Caco-2 (cell line): ENCODE data around the gene EBF4. TPM values are rescaled to one million over a fixed set of nuclear protein-coding genes. Genes with fewer than 3 reads are reported as not detected.

ENCODE experiments used
- BruUV-seq: library from RNA; stranded (reverse); fragments of 400-500 nt; replicated peaks from 2 replicates; lab custom pipeline; 2021; lab: Mats Ljungman, UMichigan
- CTCF ChIA-PET: fragments of 300-600 bp; sonication (Branson Sonifier 250); formaldehyde crosslinking; loops from one replicate; lab custom pipeline; 2022; ENCODE audit warnings: antibody characterized with exemption; lab: Charles Lee
- POLR2A ChIA-PET: fragments of 300-600 bp; sonication (Branson Sonifier 250); formaldehyde crosslinking; loops from one replicate; lab custom pipeline; 2022; ENCODE audit warnings: antibody characterized with exemption; lab: Charles Lee
- DNase-seq, 2 experiments: peaks; one replicate each; pipeline versions ENCODE4 v3.0.0 to v3.0.0-alpha.2; 2020 to 2022
- H3K27me3 ChIP-seq: replicated peaks from 2 replicates; pipeline ENCODE4 v1.6.0; 2011; ENCODE audit warnings: low read length; ENCODE audit not compliant: control insufficient read depth, insufficient read depth
- H3K36me3 ChIP-seq: 2 replicates; pipeline ENCODE4 v1.5.1; 2011; ENCODE audit warnings: low read length; ENCODE audit not compliant: control insufficient read depth, insufficient read depth
- H3K4me1 ChIP-seq: fragments of 250-450 bp; sonication (Bioruptor Pico); 2 replicates; pipeline ENCODE4 v1.5.1; 2020; ENCODE audit warnings: mild to moderate bottlenecking
- H3K4me3 ChIP-seq: 2 replicates; pipeline ENCODE4 v1.5.1; 2011; ENCODE audit warnings: low read depth, mild to moderate bottlenecking, control low read depth, low read length
- H3K9me3 ChIP-seq: fragments of 250-450 bp; sonication (Bioruptor Pico); 2 replicates; pipeline ENCODE4 v1.5.1; 2020; ENCODE audit warnings: mild to moderate bottlenecking, moderate library complexity
- H3K27ac Mint-ChIP-seq: one replicate; pipeline ENCODE4 v1.8.0; 2022; ENCODE audit warnings: mixed read lengths; ENCODE audit not compliant: unreplicated experiment
- H3K27me3 Mint-ChIP-seq: one replicate; pipeline ENCODE4 v1.8.0; 2022; ENCODE audit warnings: mixed read lengths; ENCODE audit not compliant: insufficient read depth, unreplicated experiment
- H3K36me3 Mint-ChIP-seq: one replicate; pipeline ENCODE4 v1.8.0; 2022; ENCODE audit warnings: mild to moderate bottlenecking, mixed read lengths; ENCODE audit not compliant: insufficient read depth, unreplicated experiment
- H3K4me1 Mint-ChIP-seq: one replicate; pipeline ENCODE4 v1.8.0; 2022; ENCODE audit warnings: low read depth, mixed read lengths; ENCODE audit not compliant: unreplicated experiment
- H3K4me3 Mint-ChIP-seq: one replicate; pipeline ENCODE4 v1.8.0; 2022; ENCODE audit warnings: mild to moderate bottlenecking, moderate library complexity, mixed read lengths; ENCODE audit not compliant: unreplicated experiment
- H3K9me3 Mint-ChIP-seq: one replicate; pipeline ENCODE4 v1.8.0; 2022; ENCODE audit warnings: mixed read lengths; ENCODE audit not compliant: unreplicated experiment
- intact Hi-C: fragments of 100-400 bp; cut with micrococcal nuclease; formaldehyde crosslinking; loops from one replicate; pipeline ENCODE4 v1.10.0; 2022; ENCODE audit not compliant: unreplicated experiment
- total RNA-seq: library from RNA; stranded (reverse); gene quantifications from 2 replicates; pipeline ENCODE4 v1.2.3, GENCODE V29; 2022
- TF ChIP-seq, protein P1 (sequence below), 2 experiments: fragments of 200-600 bp in 1 of 2; IDR thresholded peaks; 1 replicate in 1 of 2; 2 replicates in 1 of 2; pipeline versions ENCODE4 v1.5.1 to v1.8.0; 2011 to 2022; ENCODE audit warnings: antibody characterized with exemption in 1 of 2, control low read depth in 1 of 2, inconsistent platforms in 1 of 2, low read depth in 1 of 2, low read length in 1 of 2, mild to moderate bottlenecking in 1 of 2, moderate library complexity in 1 of 2; ENCODE audit not compliant: insufficient read depth in 1 of 2, severe bottlenecking in 1 of 2, unreplicated experiment in 1 of 2

EBF4 gene
- total RNA-seq, 1 experiment from 2014 or later, result 7.5 TPM

DNA sequence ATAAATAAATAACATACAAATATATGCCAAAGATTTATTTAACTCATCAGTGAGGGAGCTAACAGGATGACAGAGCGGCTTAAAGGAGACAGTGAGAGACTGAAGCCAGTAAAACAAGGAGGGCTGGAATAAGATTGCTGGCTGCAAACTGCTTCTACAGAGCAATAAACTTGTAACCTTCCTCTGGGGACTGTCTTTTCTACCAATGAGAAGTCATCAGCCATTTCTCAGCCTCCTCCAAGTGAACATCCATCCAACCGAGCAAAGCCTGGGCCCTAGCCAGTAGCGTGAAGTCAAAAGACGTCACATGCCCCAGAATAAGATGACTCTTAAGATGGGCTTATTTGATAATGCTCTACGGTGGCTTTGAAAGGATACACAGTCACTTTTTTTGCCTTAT is 65.4 kb downstream of the EBF4 start:
- Mint-ChIP-seq H3K4me1 (peaks cover 6% of the 10 kb centered on the region), H3K36me3 (no peaks in the 10 kb centered on the region), H3K9me3 (no peaks in the 10 kb centered on the region), H3K27me3 (peaks cover 7% of the 10 kb centered on the region), H3K4me3 (no peak overlapping the region), H3K27ac (no peak overlapping the region)
- H3K9me3 ChIP-seq, result no peaks in the 10 kb centered on the region
- H3K27me3 ChIP-seq, result no peaks in the 10 kb centered on the region; the same call in 1 of the 2 replicates
- ChIA-PET CTCF (interaction anchor here (1.2 kb wide), 1 partner anchor 243 kb away, joined by 7 read pairs; no protein-coding TSS in a partner anchor), POLR2A (interaction anchor here (0.6 kb wide), 1 partner anchor 80 kb away, joined by 6 read pairs; no protein-coding TSS in a partner anchor)
- no TSS peak for BruUV-seq
- DNase-seq, result no peak
- intact Hi-C loops, result no loop called here
- TF ChIP-seq, protein P1, sequence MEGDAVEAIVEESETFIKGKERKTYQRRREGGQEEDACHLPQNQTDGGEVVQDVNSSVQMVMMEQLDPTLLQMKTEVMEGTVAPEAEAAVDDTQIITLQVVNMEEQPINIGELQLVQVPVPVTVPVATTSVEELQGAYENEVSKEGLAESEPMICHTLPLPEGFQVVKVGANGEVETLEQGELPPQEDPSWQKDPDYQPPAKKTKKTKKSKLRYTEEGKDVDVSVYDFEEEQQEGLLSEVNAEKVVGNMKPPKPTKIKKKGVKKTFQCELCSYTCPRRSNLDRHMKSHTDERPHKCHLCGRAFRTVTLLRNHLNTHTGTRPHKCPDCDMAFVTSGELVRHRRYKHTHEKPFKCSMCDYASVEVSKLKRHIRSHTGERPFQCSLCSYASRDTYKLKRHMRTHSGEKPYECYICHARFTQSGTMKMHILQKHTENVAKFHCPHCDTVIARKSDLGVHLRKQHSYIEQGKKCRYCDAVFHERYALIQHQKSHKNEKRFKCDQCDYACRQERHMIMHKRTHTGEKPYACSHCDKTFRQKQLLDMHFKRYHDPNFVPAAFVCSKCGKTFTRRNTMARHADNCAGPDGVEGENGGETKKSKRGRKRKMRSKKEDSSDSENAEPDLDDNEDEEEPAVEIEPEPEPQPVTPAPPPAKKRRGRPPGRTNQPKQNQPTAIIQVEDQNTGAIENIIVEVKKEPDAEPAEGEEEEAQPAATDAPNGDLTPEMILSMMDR (IDR thresholded peaks at IDR 0.05; ENCODE audit: insufficient read depth in 1 of 2, low read depth in 1 of 2, low read length in 1 of 2, severe bottlenecking in 1 of 2, unreplicated experiment in 1 of 2), result no peak
- H3K4me1 ChIP-seq, result peaks cover 2% of the 10 kb centered on the region; the same call in 1 of the 2 replicates
- H3K36me3 ChIP-seq, result no peaks in the 10 kb centered on the region
- H3K4me3 ChIP-seq, result no peak overlapping the region

- H3K4me1 Mint-ChIP-seq, result no peaks in the 10 kb centered on the region
- intact Hi-C loops, result no loop called here
Observed at GRCh38 chr20:2759143-2759542, 66.6 kb downstream of the EBF4 start.

GRCh38 chr20:2759603-2760296 is 67.2 kb downstream of the EBF4 start:
- no peak for DNase-seq
- H3K9me3 ChIP-seq, result no peaks in the 10 kb centered on the region
- TF ChIP-seq, protein P1 (IDR thresholded peaks at IDR 0.05; ENCODE audit: insufficient read depth in 1 of 2, low read depth in 1 of 2, low read length in 1 of 2, severe bottlenecking in 1 of 2, unreplicated experiment in 1 of 2), result no peak
- Mint-ChIP-seq H3K27ac (no peak overlapping the region), H3K4me1 (no peaks in the 10 kb centered on the region), H3K9me3 (no peaks in the 10 kb centered on the region), H3K4me3 (no peak overlapping the region), H3K36me3 (no peaks in the 10 kb centered on the region), H3K27me3 (peaks cover 9% of the 10 kb centered on the region)
- intact Hi-C loops, result no loop called here
- no TSS peak for BruUV-seq
- no peaks in the 10 kb centered on the region for H3K4me1 ChIP-seq
- ChIA-PET POLR2A (no interaction called here), CTCF (no interaction called here)
- H3K36me3 ChIP-seq, result no peaks in the 10 kb centered on the region
- no peak overlapping the region for H3K4me3 ChIP-seq
- H3K27me3 ChIP-seq, result no peaks in the 10 kb centered on the region

More at GRCh38 chr20:2759143-2759542, 66.6 kb downstream of the EBF4 start:
- H3K4me3 Mint-ChIP-seq, result no peak overlapping the region
- H3K27me3 ChIP-seq, result no peaks in the 10 kb centered on the region
- H3K4me3 ChIP-seq, result no peak overlapping the region
- TF ChIP-seq, protein P1 (IDR thresholded peaks at IDR 0.05; ENCODE audit: insufficient read depth in 1 of 2, low read depth in 1 of 2, low read length in 1 of 2, severe bottlenecking in 1 of 2, unreplicated experiment in 1 of 2), result no peak
- H3K27ac Mint-ChIP-seq, result no peak overlapping the region
- ChIA-PET CTCF (no interaction called here), POLR2A (no interaction called here)
- no peaks in the 10 kb centered on the region for H3K9me3 Mint-ChIP-seq
- H3K27me3 Mint-ChIP-seq, result peaks cover 9% of the 10 kb centered on the region
- H3K4me1 ChIP-seq, result no peaks in the 10 kb centered on the region
- BruUV-seq, result no TSS peak
- H3K36me3 Mint-ChIP-seq, result no peaks in the 10 kb centered on the region
- no peaks in the 10 kb centered on the region for H3K36me3 ChIP-seq
- no peak for DNase-seq
- no peaks in the 10 kb centered on the region for H3K9me3 ChIP-seq
